Skeletal muscle tissue (tissue), 4 donors: ENCODE measurements around the gene MAP3K6. TPM values are rescaled to one million over a fixed set of nuclear protein-coding genes. Genes with fewer than 3 reads are reported as not detected.
"Not testable (repeated sequence)": the region's sequence is repeated elsewhere in the genome, so short reads cannot be mapped to it uniquely, and the experiment has no call there.

Experiments used
- H3K27ac ChIP-seq: one replicate; pipeline ENCODE4 v1.7.0; 2013; ENCODE audit warnings: mild to moderate bottlenecking, low read depth, low read length, inconsistent platforms
- H3K27me3 ChIP-seq, 3 donors: one replicate each; pipeline ENCODE4 v1.7.0; 2013; ENCODE audit warnings: low read length in 3 of 3; ENCODE audit not compliant: control insufficient read depth in 3 of 3, insufficient read depth in 3 of 3
- H3K36me3 ChIP-seq, 3 donors: one replicate each; pipeline ENCODE4 v1.7.0; 2013; ENCODE audit warnings: low read length in 3 of 3; ENCODE audit not compliant: control insufficient read depth in 3 of 3, insufficient read depth in 3 of 3
- H3K4me1 ChIP-seq, 3 donors: one replicate each; pipeline ENCODE4 v1.7.0; 2013; ENCODE audit warnings: low read length in 3 of 3, mild to moderate bottlenecking in 3 of 3; ENCODE audit not compliant: control insufficient read depth in 3 of 3, insufficient read depth in 3 of 3
- H3K4me3 ChIP-seq, 3 donors: one replicate each; pipeline ENCODE4 v1.7.0; 2013; ENCODE audit warnings: low read length in 3 of 3
- H3K9ac ChIP-seq, 3 donors: one replicate each; pipeline ENCODE4 v1.7.0; 2013; ENCODE audit warnings: low read length in 3 of 3, mild to moderate bottlenecking in 3 of 3, moderate library complexity in 2 of 3, low read depth in 1 of 3
- H3K9me3 ChIP-seq, 3 donors: one replicate each; pipeline ENCODE4 v1.7.0; 2013; ENCODE audit warnings: low read length in 3 of 3; ENCODE audit not compliant: control insufficient read depth in 3 of 3
- total RNA-seq: library from RNA; depleted of rRNA; stranded (reverse); fragments of >200 nt; gene quantifications from one replicate; pipeline ENCODE4 v1.2.3, GENCODE V29; 2014
- donor health status: Osteomylitis.

MAP3K6 gene
- total RNA-seq, 1 donor from 2014 or later, result 4.2 TPM

GRCh38 chr1:27405598-27406361 lies 39.0 kb upstream of the MAP3K6 start:
- Histone ChIP-seq H3K36me3 (peaks cover 22 to 36% (median 34%) of the 10 kb centered on the region in 3 donors), H3K4me1 (peaks cover 51 to 58% (median 52%) of the 10 kb centered on the region in 3 donors), H3K27ac (peak overlapping the region; percentile 64)

GRCh38 chr1:27405074-27405473 lies 38.3 kb upstream of the MAP3K6 start:
- Histone ChIP-seq H3K9ac (peak overlapping the region in 1 of 3 donors; percentile 25), H3K36me3 (peaks cover 19 to 29% (median 27%) of the 10 kb centered on the region in 3 donors), H3K4me1 (peaks cover 52 to 60% (median 53%) of the 10 kb centered on the region in 3 donors), H3K4me3 (peak overlapping the region in 1 of 3 donors; percentile 14), H3K27me3 (peaks cover 0 to under 1% (median 0%) of the 10 kb centered on the region in 3 donors), H3K9me3 (no peaks in the 10 kb centered on the region), H3K27ac (peak overlapping the region; percentile 83)

More at GRCh38 chr1:27405598-27406361, 39.0 kb upstream of the MAP3K6 start:
- H3K9ac ChIP-seq, result peak overlapping the region in 2 of 3 donors; percentile 40 to 61
- not testable (repeated sequence) for H3K27me3 ChIP-seq, H3K4me3 ChIP-seq, H3K9me3 ChIP-seq

- Histone ChIP-seq H3K4me3 (no peak overlapping the region), H3K4me1 (peaks cover 58 to 71% (median 62%) of the 10 kb centered on the region in 3 donors), H3K27ac (peak overlapping the region; percentile 83), H3K36me3 (peaks cover 13 to 21% (median 20%) of the 10 kb centered on the region in 3 donors), H3K9ac (peak overlapping the region; percentile 7 to 78 (median 59)), H3K27me3 (peaks cover 0 to 5% (median 3%) of the 10 kb centered on the region in 3 donors), H3K9me3 (no peaks in the 10 kb centered on the region)
Measured at GRCh38 chr1:27403931-27404330, 37.2 kb upstream of the MAP3K6 start.

- Histone ChIP-seq H3K4me3 (peak overlapping the region; percentile 49 to 64 (median 59)), H3K9ac (peak overlapping the region; percentile 57 to 78 (median 59)), H3K27ac (peak overlapping the region; percentile 83), H3K27me3 (peaks cover 0 to 5% (median 3%) of the 10 kb centered on the region in 3 donors), H3K4me1 (peaks cover 58 to 71% (median 62%) of the 10 kb centered on the region in 3 donors), H3K9me3 (no peaks in the 10 kb centered on the region), H3K36me3 (peaks cover 10 to 15% (median 14%) of the 10 kb centered on the region in 3 donors)
Measured at GRCh38 chr1:27403065-27403726, 36.4 kb upstream of the MAP3K6 start.

- peak overlapping the region; percentile 45 to 59 (median 49) for H3K4me3 ChIP-seq
- H3K9me3 ChIP-seq, result no peaks in the 10 kb centered on the region
- peak overlapping the region in 2 of 3 donors; percentile 59 to 78 for H3K9ac ChIP-seq
- peaks cover 0 to 5% (median 3%) of the 10 kb centered on the region in 3 donors for H3K27me3 ChIP-seq
- H3K4me1 ChIP-seq, result peaks cover 58 to 69% (median 61%) of the 10 kb centered on the region in 3 donors
- H3K27ac ChIP-seq, result peak overlapping the region; percentile 83
- peaks cover 2 to 7% (median 5%) of the 10 kb centered on the region in 3 donors for H3K36me3 ChIP-seq
Measured at GRCh38 chr1:27402349-27402754, 35.6 kb upstream of the MAP3K6 start.

- no peaks in the 10 kb centered on the region for H3K9me3 ChIP-seq
- no peak overlapping the region for H3K9ac ChIP-seq
- H3K27ac ChIP-seq, result no peak overlapping the region
- H3K4me1 ChIP-seq, result peaks cover 48 to 61% (median 50%) of the 10 kb centered on the region in 3 donors
- peaks cover 0 to 5% (median 3%) of the 10 kb centered on the region in 3 donors for H3K27me3 ChIP-seq
- no peak overlapping the region for H3K4me3 ChIP-seq
- no peaks in the 10 kb centered on the region for H3K36me3 ChIP-seq
Measured at GRCh38 chr1:27400963-27401341, 34.2 kb upstream of the MAP3K6 start.

GRCh38 chr1:27400082-27400962 lies 33.6 kb upstream of the MAP3K6 start:
- H3K27ac ChIP-seq, result no peak overlapping the region
- no peaks in the 10 kb centered on the region for H3K9me3 ChIP-seq
- peak overlapping the region in 1 of 3 donors; percentile 16 for H3K9ac ChIP-seq
- no peaks in the 10 kb centered on the region for H3K36me3 ChIP-seq
- no peak overlapping the region for H3K4me3 ChIP-seq
- H3K4me1 ChIP-seq, result peaks cover 44 to 61% (median 46%) of the 10 kb centered on the region in 3 donors
- peaks cover 0 to 5% (median 3%) of the 10 kb centered on the region in 3 donors for H3K27me3 ChIP-seq

GRCh38 chr1:27399251-27400025 lies 32.7 kb upstream of the MAP3K6 start:
- Histone ChIP-seq H3K27me3 (peaks cover 0 to 5% (median 3%) of the 10 kb centered on the region in 3 donors), H3K36me3 (no peaks in the 10 kb centered on the region), H3K4me1 (peaks cover 35 to 53% (median 37%) of the 10 kb centered on the region in 3 donors), H3K4me3 (no peak overlapping the region), H3K9me3 (no peaks in the 10 kb centered on the region), H3K9ac (peak overlapping the region in 1 of 3 donors; percentile 25), H3K27ac (no peak overlapping the region)
